IMR-90 (cell line): ENCODE measurements around the gene NFKBIZ. TPM values are rescaled to one million over a fixed set of nuclear protein-coding genes. Genes with fewer than 3 reads are reported as not detected.

Experiments
- ATAC-seq: fragments of 200-7000 bp; cut with Tn5 transposase; 2 replicates; pipeline ENCODE4 v1.9.1; 2020; ENCODE audit warnings: low read depth, mild to moderate bottlenecking, moderate library complexity
- BruUV-seq: library from RNA; stranded (reverse); fragments of 400-500 nt; replicated peaks from 2 replicates; lab custom pipeline; 2021; lab: Mats Ljungman, UMichigan
- CTCF ChIA-PET: fragments of 300-600 bp; formaldehyde crosslinking; extraction: SDS; loops from one replicate; lab custom pipeline; 2021; ENCODE audit warnings: antibody characterized with exemption; lab: Yijun Ruan, JAX
- POLR2A ChIA-PET: fragments of 300-600 bp; sonication (Branson Sonifier 250); formaldehyde crosslinking; loops from one replicate; lab custom pipeline; 2022; ENCODE audit warnings: antibody characterized with exemption; ENCODE audit not compliant: unreplicated experiment; lab: Charles Lee
- DNase-seq: peaks from one replicate; pipeline ENCODE4 v3.0.0; 2013
- H2AFZ ChIP-seq: replicated peaks from 2 replicates; pipeline ENCODE3; 2013; ENCODE audit warnings: low read length, mild to moderate bottlenecking; ENCODE audit not compliant: poor library complexity
- H2AK5ac ChIP-seq: 2 replicates; pipeline ENCODE4 v1.6.1; 2013; ENCODE audit warnings: low read depth, low read length, inconsistent platforms
- H2AK9ac ChIP-seq: replicated peaks from 2 replicates; pipeline ENCODE3; 2013; ENCODE audit warnings: mild to moderate bottlenecking, low read depth, low read length, moderate library complexity; ENCODE audit not compliant: poor library complexity
- H2BK120ac ChIP-seq: 2 replicates; pipeline ENCODE4 v1.6.1; 2013; ENCODE audit warnings: low read depth, low read length, inconsistent platforms
- H2BK15ac ChIP-seq: 3 replicates; pipeline ENCODE4 v1.6.1; 2013; ENCODE audit warnings: low read depth, low read length, inconsistent platforms
- H2BK20ac ChIP-seq: 2 replicates; pipeline ENCODE4 v1.6.1; 2013; ENCODE audit warnings: low read depth, mild to moderate bottlenecking, inconsistent platforms, low read length, moderate library complexity
- H2BK5ac ChIP-seq: 2 replicates; pipeline ENCODE4 v1.6.1; 2013; ENCODE audit warnings: mild to moderate bottlenecking, low read depth, low read length, inconsistent platforms; ENCODE audit not compliant: poor library complexity, severe bottlenecking
- H3K14ac ChIP-seq: replicated peaks from 2 replicates; pipeline ENCODE4 v1.6.1; 2013; ENCODE audit warnings: low read depth, low read length, inconsistent platforms
- H3K18ac ChIP-seq: 2 replicates; pipeline ENCODE4 v1.6.1; 2013; ENCODE audit warnings: low read depth, low read length, control low read depth
- H3K23ac ChIP-seq: 2 replicates; pipeline ENCODE4 v1.6.1; 2013; ENCODE audit warnings: low read depth, low read length, inconsistent platforms
- H3K27ac ChIP-seq: 2 replicates; pipeline ENCODE4 v1.5.1; 2013; ENCODE audit warnings: mild to moderate bottlenecking, control low read depth, low read length; ENCODE audit not compliant: insufficient read depth
- H3K27me3 ChIP-seq: 2 replicates; pipeline ENCODE4 v1.6.1; 2013; ENCODE audit warnings: low read length; ENCODE audit not compliant: control insufficient read depth, insufficient read depth
- H3K36me3 ChIP-seq: 2 replicates; pipeline ENCODE4 v1.6.1; 2013; ENCODE audit warnings: low read length, mixed read lengths; ENCODE audit not compliant: control insufficient read depth, insufficient read depth
- H3K4ac ChIP-seq: 2 replicates; pipeline ENCODE4 v1.6.1; 2013; ENCODE audit warnings: low read depth, low read length, inconsistent platforms
- H3K4me1 ChIP-seq: 2 replicates; pipeline ENCODE4 v1.6.1; 2013; ENCODE audit warnings: low read length, mixed read lengths; ENCODE audit not compliant: control insufficient read depth, insufficient read depth
- H3K4me2 ChIP-seq: 2 replicates; pipeline ENCODE4 v1.6.1; 2013; ENCODE audit warnings: low read depth, mild to moderate bottlenecking, control low read depth, low read length, moderate library complexity
- H3K4me3 ChIP-seq: 2 replicates; pipeline ENCODE4 v1.5.1; 2013; ENCODE audit warnings: low read depth, mild to moderate bottlenecking, control low read depth, low read length, moderate library complexity; ENCODE audit not compliant: insufficient read depth
- H3K56ac ChIP-seq: 2 replicates; pipeline ENCODE4 v1.6.1; 2013; ENCODE audit warnings: low read length, inconsistent platforms; ENCODE audit not compliant: insufficient read depth; ENCODE audit errors: extremely low read depth
- H3K79me1 ChIP-seq, 2 experiments: 2 replicates each; pipeline ENCODE4 v1.6.1; 2013; ENCODE audit warnings: low read length in 2 of 2, inconsistent platforms in 1 of 2, low read depth in 1 of 2
- H3K9ac ChIP-seq: 2 replicates; pipeline ENCODE4 v1.6.1; 2013; ENCODE audit warnings: low read depth, low read length, control low read depth
- H3K9me1 ChIP-seq: 2 replicates; pipeline ENCODE4 v1.6.1; 2013; ENCODE audit warnings: low read length, inconsistent platforms; ENCODE audit not compliant: insufficient read depth
- H3K9me3 ChIP-seq: 2 replicates; pipeline ENCODE4 v1.6.1; 2013; ENCODE audit warnings: low read length; ENCODE audit not compliant: control insufficient read depth, insufficient read depth
- H4K20me1 ChIP-seq: 2 replicates; pipeline ENCODE4 v1.6.1; 2013; ENCODE audit warnings: low read length, inconsistent platforms; ENCODE audit not compliant: insufficient read depth
- H4K5ac ChIP-seq: 2 replicates; pipeline ENCODE4 v1.6.1; 2013; ENCODE audit warnings: mild to moderate bottlenecking, low read depth, low read length, control low read depth
- H4K8ac ChIP-seq, 2 experiments: 2 replicates each; pipeline ENCODE4 v1.6.1; 2013; ENCODE audit warnings: low read depth in 2 of 2, low read length in 2 of 2, control low read depth in 1 of 2, inconsistent platforms in 1 of 2
- H4K91ac ChIP-seq: 2 replicates; pipeline ENCODE4 v1.6.1; 2013; ENCODE audit warnings: low read depth, low read length, inconsistent platforms; ENCODE audit not compliant: insufficient read depth
- BHLHE40 ChIP-seq: fragments of 150-350 bp; IDR thresholded peaks from 2 replicates; pipeline ENCODE4 v1.6.1; 2016; ENCODE audit warnings: mild to moderate bottlenecking, low read depth, low read length
- CEBPB ChIP-seq: IDR thresholded peaks from 2 replicates; pipeline ENCODE4 v1.6.1; 2012; ENCODE audit warnings: low read depth, low read length, improper control_type of control experiment
- NFE2L2 ChIP-seq: fragments of 150-350 bp; IDR thresholded peaks from 2 replicates; pipeline ENCODE4 v1.6.1; 2016; ENCODE audit warnings: low read depth, mild to moderate bottlenecking, low read length
- RAD21 ChIP-seq: IDR thresholded peaks from 2 replicates; pipeline ENCODE4 v1.6.1; 2012; ENCODE audit warnings: low read length, improper control_type of control experiment
- RCOR1 ChIP-seq: IDR thresholded peaks from 2 replicates; pipeline ENCODE4 v1.6.1; 2012; ENCODE audit warnings: mild to moderate bottlenecking, low read length, improper control_type of control experiment; ENCODE audit not compliant: insufficient replicate concordance
- RFX5 ChIP-seq: IDR thresholded peaks from 2 replicates; pipeline ENCODE4 v1.8.0; 2012; ENCODE audit warnings: low read depth, mild to moderate bottlenecking, low read length, moderate library complexity
- WGBS, 2 experiments: methylation state at CpG; one replicate each; pipeline versions ENCODE4 v1.1.5 to v1.1.7; 2013; ENCODE audit warnings: missing lambda C conversion rate in 2 of 2; ENCODE audit not compliant: insufficient read length in 1 of 2; ENCODE audit errors: extremely low coverage in 2 of 2; 5-methylcytosine and 5-hydroxymethylcytosine counted together
- dilution Hi-C: fragments of 300-500 bp; cut with HindIII; formaldehyde crosslinking; loops from one replicate; pipeline ENCODE4 v1.14.3; 2018; ENCODE audit warnings: low sequenced_read_pairs; ENCODE audit not compliant: unreplicated experiment
- in situ Hi-C: fragments of 300-500 bp; cut with MboI; formaldehyde crosslinking; loops from 3 replicates; pipeline ENCODE4 v1.14.3; 2019; ENCODE audit warnings: low sequenced_read_pairs, inconsistent platforms, mixed read lengths
- intact Hi-C: fragments of 100-400 bp; cut with micrococcal nuclease; formaldehyde crosslinking; loops from 2 replicates; pipeline ENCODE4 v1.10.0; 2022
- polyA plus RNA-seq, 3 experiments: library from polyadenylated mRNA; depleted of rRNA; stranded (reverse); fragments of >200 nt; gene quantifications; 2 replicates each; pipeline ENCODE4 v1.2.3, GENCODE V29; 2012; ENCODE audit warnings: low replicate concordance in 1 of 3
- total RNA-seq: library from RNA; depleted of rRNA; stranded (reverse); fragments of >200 nt; gene quantifications from 2 replicates; pipeline ENCODE4 v1.2.3, GENCODE V29; 2012
- TF ChIP-seq, protein P1 (sequence below): fragments of 150-350 bp; IDR thresholded peaks from 2 replicates; pipeline ENCODE4 v1.6.1; 2016; ENCODE audit warnings: low read depth, mild to moderate bottlenecking, low read length, moderate library complexity, borderline replicate concordance

The NFKBIZ gene
- total and polyA plus RNA-seq, 2 of the 4 experiments (the other 2 are of a cell fraction): 35.0 to 40.9 TPM

DNA sequence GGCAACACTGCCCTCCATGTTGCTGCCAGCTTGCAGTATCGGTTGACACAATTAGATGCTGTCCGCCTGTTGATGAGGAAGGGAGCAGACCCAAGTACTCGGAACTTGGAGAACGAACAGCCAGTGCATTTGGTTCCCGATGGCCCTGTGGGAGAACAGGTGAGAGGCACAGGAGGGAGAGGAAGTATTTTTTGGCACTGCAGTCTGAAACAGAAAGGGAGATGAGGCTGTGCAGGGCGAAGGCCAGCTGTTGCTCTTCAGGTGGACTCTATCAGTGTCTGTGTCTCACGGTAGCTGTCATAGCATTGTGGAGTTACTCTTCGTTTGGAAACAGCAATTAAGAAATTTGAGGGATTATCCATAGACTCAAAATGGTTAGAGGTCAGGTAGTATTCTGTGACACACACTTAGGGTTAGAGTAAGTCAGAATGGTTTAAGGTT lies 8.0 kb downstream of the NFKBIZ start (continued):
- no peak for TF ChIP-seq BHLHE40
- no peak for TF ChIP-seq CEBPB
- no peak for TF ChIP-seq RAD21
- no peak for TF ChIP-seq NFE2L2

DNA sequence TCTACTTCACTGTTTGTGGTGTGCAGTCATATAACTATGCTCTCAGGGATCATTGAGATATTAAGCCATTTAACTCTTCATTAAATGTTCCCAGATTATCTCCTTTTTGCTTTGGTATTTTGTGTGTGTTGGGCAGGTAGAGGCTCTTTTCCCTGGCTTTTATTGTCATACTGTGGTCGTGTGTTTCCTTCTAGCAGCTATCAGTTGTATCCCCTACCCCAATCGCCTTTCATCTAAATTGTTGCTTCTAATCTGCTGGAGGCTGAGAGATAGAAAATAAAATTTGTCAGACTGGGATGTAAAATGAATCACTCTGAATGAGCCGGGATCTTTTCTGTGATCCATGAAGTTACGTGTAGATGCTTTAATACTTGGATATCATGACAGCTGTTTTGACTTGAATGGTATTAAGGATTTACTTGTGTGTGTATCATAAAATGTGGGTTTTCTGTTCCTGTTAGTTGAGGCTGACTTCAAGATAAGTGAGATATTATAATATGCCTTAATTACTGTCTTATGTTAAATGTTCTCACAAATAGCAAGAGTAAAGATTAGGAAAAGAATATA lies 9.2 kb downstream of the NFKBIZ start:
- CTCF ChIA-PET: interaction anchor here (0.7 to 1.4 kb wide), 2 partner anchors 56 to 364 kb away, joined by 3 read pairs; no protein-coding TSS in a partner anchor
- no CpG with 5 or more reads among the region's 4 CpGs for WGBS, 2 experiments
- peaks cover 22 to 44% of the 10 kb centered on the region in 2 experiments for H3K79me1 ChIP-seq
- POLR2A ChIA-PET: no interaction called here
- no peak overlapping the region for H2AK5ac ChIP-seq
- peaks cover 12% of the 10 kb centered on the region for H3K9me1 ChIP-seq
- no peak overlapping the region for H4K91ac ChIP-seq
- peaks cover 53% of the 10 kb centered on the region for H4K20me1 ChIP-seq
- no peak overlapping the region for H2BK20ac ChIP-seq
- no peak overlapping the region for H3K4me2 ChIP-seq
- no peak overlapping the region for H2AK9ac ChIP-seq
- no peak overlapping the region for H2BK120ac ChIP-seq
- in situ Hi-C loops: no loop called here
- no peak for DNase-seq
- H4K8ac ChIP-seq: 0 out of 4 replicates have a peak overlapping the region, but pooled peaks of 1 of the 2 experiments have one; percentile 7
- peak overlapping the region; percentile 24 for H2BK5ac ChIP-seq
- no TSS peak for BruUV-seq
- no peak overlapping the region for H2BK15ac ChIP-seq
- H3K9ac ChIP-seq: no peak overlapping the region
- no peak overlapping the region for H3K18ac ChIP-seq
- intact Hi-C loops: no loop called here
- no peaks in the 10 kb centered on the region for H3K9me3 ChIP-seq
- peaks cover 51% of the 10 kb centered on the region for H3K36me3 ChIP-seq
- no peak overlapping the region for H3K4me3 ChIP-seq
- peak overlapping the region; percentile 51; the same call in 1 of the 2 replicates for H3K23ac ChIP-seq
- dilution Hi-C loops: no loop called here
- H3K4me1 ChIP-seq: peaks cover 5% of the 10 kb centered on the region
- no peak overlapping the region for H3K4ac ChIP-seq
- H3K27ac ChIP-seq: no peak overlapping the region
- H2AFZ ChIP-seq: no peak overlapping the region
- H4K5ac ChIP-seq: no peak overlapping the region
- no peak for ATAC-seq
- H3K27me3 ChIP-seq: no peaks in the 10 kb centered on the region
- H3K56ac ChIP-seq: no peak overlapping the region
- TF ChIP-seq, protein P1, sequence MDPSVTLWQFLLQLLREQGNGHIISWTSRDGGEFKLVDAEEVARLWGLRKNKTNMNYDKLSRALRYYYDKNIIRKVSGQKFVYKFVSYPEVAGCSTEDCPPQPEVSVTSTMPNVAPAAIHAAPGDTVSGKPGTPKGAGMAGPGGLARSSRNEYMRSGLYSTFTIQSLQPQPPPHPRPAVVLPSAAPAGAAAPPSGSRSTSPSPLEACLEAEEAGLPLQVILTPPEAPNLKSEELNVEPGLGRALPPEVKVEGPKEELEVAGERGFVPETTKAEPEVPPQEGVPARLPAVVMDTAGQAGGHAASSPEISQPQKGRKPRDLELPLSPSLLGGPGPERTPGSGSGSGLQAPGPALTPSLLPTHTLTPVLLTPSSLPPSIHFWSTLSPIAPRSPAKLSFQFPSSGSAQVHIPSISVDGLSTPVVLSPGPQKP: no peak
- TF ChIP-seq RFX5: no peak
- no peak for TF ChIP-seq NFE2L2
- TF ChIP-seq RCOR1: no peak
- no peak for TF ChIP-seq RAD21
- no peak for TF ChIP-seq CEBPB
- H3K14ac ChIP-seq: no peak overlapping the region
